HFF-Myc (cell line): ENCODE results near the gene BCL2L12.

Source experiments
- DNase-seq: peaks from one replicate; pipeline ENCODE4 v3.0.0-alpha.2; 2011; ENCODE audit warnings: low read depth; ENCODE audit errors: extremely low read depth
- H3K4me3 ChIP-seq: replicated peaks from 2 replicates; pipeline ENCODE4 v1.5.1; 2011; ENCODE audit warnings: low read depth, mild to moderate bottlenecking, control low read depth, low read length
- CTCF ChIP-seq: IDR thresholded peaks from 2 replicates; pipeline ENCODE4 v1.5.1; 2012; ENCODE audit warnings: mild to moderate bottlenecking, low read depth, low read length, control low read depth; ENCODE audit errors: missing control alignments

Gene BCL2L12

DNA sequence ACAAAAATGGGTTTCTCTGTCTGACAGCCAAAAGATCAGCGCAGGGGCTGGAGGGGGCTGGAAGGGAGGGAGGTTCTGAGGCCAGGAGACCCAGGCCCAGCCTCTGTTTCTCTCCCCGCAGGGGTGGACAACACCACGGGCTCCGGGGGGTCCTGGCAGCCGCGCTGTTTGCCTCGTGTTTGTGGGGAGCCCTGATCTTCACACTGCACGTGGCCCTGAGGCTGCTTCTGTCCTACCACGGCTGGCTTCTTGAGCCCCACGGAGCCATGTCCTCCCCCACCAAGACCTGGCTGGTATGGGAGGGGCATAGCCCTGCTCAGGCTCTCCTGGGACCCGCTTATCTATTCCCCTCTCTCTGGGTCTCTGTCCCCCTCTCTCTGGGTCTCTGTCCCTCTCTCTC lies 34.8 kb downstream of the BCL2L12 start:
- DNase-seq = no peak
- no peak for TF ChIP-seq CTCF
- no peak overlapping the region for H3K4me3 ChIP-seq

DNA sequence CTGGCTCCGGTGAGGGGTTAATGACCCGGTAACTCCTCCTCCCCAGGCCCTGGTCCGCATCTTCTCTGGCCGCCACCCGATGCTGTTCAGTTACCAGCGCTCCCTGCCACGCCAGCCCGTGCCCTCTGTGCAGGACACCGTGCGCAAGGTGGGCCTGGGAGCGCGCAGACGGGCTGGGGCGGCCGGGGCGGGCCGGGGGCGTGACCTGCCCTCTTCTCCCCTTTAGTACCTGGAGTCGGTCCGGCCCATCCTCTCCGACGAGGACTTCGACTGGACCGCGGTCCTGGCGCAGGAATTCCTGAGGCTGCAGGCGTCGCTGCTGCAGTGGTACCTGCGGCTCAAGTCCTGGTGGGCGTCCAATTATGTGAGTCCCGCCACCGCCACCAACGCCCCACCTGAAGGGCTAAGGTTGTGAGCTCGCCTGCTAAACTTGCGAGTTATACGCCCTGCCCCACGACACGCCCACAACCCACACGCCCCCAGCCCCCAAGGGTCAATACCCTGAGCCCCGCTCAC lies 35.6 kb downstream of the BCL2L12 start:
- no peak overlapping the region for H3K4me3 ChIP-seq
- TF ChIP-seq CTCF = no peak
- no peak for DNase-seq

GRCh38 chr19:49704888-49705642 lies 39.3 kb downstream of the BCL2L12 start:
- TF ChIP-seq CTCF = no peak
- no peak for DNase-seq
- H3K4me3 ChIP-seq = no peak overlapping the region

GRCh38 chr19:49705919-49706318 lies 40.2 kb downstream of the BCL2L12 start:
- no peak overlapping the region for H3K4me3 ChIP-seq
- no peak for DNase-seq
- TF ChIP-seq CTCF = no peak

DNA sequence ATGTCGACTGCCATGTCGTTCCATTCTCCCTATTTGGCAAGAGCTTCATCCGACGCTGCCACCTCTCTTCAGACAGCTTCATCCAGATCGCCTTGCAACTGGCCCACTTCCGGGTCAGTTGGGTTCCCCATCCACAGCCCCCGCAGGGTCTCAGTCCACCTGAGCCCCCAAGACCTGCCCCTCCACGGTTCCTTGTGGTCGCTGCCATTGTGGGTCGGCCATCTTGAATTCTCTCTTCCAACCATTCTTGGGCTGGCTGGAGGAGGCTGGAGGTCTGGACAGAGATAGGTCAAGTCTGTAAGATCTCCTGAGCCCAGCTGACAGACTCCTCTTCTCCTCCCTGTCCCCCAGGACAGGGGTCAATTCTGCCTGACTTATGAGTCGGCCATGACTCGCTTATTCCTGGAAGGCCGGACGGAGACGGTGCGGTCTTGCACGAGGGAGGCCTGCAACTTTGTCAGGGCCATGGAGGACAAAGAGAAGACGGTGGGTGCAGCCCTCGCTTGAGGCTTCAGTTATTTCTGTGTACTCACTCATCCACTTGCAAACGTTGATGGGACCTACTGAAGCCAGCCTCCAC lies 44.7 kb downstream of the BCL2L12 start:
- TF ChIP-seq CTCF = no peak
- no peak overlapping the region for H3K4me3 ChIP-seq
- no peak for DNase-seq

GRCh38 chr19:49712397-49712859 lies 46.7 kb downstream of the BCL2L12 start:
- peak; percentile 73 for DNase-seq
- peak overlapping the region; percentile 33 for H3K4me3 ChIP-seq
- no peak for TF ChIP-seq CTCF
